Measurements from ENCODE around the gene CFH. TPM values are rescaled to one million over a fixed set of nuclear protein-coding genes. Genes with fewer than 3 reads are reported as not detected.

CFH gene
- total RNA-seq, 4 donors from 2014 or later = 164 to 268 (median 248) TPM

DNA sequence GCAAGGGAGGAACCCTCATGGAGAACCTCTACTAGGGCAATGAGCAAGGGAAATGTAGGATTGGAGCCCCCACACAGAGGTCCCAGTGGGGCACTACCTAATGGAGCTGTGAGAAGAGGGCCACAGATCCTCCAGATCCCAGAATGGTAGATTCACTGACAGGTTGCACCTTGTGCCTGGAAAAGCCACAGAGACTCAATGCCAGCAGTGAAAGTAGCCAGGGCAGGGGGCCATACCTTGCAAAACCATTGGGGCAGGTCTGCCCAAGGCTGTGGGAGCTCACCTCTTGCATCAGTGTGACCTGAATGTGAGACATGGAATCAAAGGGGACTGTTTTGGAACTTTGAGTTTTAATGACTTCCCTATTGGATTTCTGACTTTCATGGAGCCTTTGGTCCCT is 17.9 kb downstream of the CFH start:
- H3K4me3 ChIP-seq = no peak overlapping the region
- peaks cover 0 to 17% (median 0%) of the 10 kb centered on the region in 3 donors for H3K36me3 ChIP-seq
- H3K27ac ChIP-seq = no peak overlapping the region
- DNase-seq (ENCODE audit: low spot score in 2 of 2) = no peak
- no peaks in the 10 kb centered on the region for H3K27me3 ChIP-seq
- peaks cover 0 to 17% (median 3%) of the 10 kb centered on the region in 4 donors for H3K9me3 ChIP-seq
- TF ChIP-seq, protein P1, sequence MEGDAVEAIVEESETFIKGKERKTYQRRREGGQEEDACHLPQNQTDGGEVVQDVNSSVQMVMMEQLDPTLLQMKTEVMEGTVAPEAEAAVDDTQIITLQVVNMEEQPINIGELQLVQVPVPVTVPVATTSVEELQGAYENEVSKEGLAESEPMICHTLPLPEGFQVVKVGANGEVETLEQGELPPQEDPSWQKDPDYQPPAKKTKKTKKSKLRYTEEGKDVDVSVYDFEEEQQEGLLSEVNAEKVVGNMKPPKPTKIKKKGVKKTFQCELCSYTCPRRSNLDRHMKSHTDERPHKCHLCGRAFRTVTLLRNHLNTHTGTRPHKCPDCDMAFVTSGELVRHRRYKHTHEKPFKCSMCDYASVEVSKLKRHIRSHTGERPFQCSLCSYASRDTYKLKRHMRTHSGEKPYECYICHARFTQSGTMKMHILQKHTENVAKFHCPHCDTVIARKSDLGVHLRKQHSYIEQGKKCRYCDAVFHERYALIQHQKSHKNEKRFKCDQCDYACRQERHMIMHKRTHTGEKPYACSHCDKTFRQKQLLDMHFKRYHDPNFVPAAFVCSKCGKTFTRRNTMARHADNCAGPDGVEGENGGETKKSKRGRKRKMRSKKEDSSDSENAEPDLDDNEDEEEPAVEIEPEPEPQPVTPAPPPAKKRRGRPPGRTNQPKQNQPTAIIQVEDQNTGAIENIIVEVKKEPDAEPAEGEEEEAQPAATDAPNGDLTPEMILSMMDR (IDR thresholded peaks at IDR 0.05) = no peak
- TF ChIP-seq EP300 (IDR thresholded peaks at IDR 0.05) (no peak), POLR2A (IDR thresholded peaks at IDR 0.05) (no peak)
- no peaks in the 10 kb centered on the region for H3K4me1 ChIP-seq

DNA sequence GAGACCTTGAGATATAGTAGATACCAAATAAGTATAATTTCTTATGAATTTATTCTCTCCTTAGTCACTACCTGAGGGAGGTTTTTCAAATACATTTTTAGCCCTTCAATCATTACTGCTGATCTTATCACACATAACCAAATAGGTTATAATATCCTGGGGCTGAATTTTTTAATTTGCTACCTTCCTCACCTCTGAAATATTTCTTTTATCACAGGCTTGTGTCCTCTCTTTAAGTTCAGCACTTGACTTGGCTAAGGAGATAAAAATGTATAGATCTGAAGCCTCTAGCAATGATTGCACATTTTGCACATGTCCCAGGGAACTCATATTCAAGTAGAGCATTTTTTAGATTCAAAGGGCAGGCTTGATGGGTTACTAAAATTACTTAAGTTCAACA is 23.1 kb downstream of the CFH start:
- TF ChIP-seq POLR2A (IDR thresholded peaks at IDR 0.05) (no peak), EP300 (IDR thresholded peaks at IDR 0.05) (no peak)
- TF ChIP-seq, protein P1 (IDR thresholded peaks at IDR 0.05) = no peak
- Histone ChIP-seq H3K36me3 (peaks cover 0 to 18% (median 0%) of the 10 kb centered on the region in 3 donors), H3K27ac (no peak overlapping the region), H3K4me3 (no peak overlapping the region), H3K9me3 (no peaks in the 10 kb centered on the region), H3K27me3 (no peaks in the 10 kb centered on the region), H3K4me1 (no peaks in the 10 kb centered on the region)
- no peak for DNase-seq (ENCODE audit: low spot score in 2 of 2)

DNA sequence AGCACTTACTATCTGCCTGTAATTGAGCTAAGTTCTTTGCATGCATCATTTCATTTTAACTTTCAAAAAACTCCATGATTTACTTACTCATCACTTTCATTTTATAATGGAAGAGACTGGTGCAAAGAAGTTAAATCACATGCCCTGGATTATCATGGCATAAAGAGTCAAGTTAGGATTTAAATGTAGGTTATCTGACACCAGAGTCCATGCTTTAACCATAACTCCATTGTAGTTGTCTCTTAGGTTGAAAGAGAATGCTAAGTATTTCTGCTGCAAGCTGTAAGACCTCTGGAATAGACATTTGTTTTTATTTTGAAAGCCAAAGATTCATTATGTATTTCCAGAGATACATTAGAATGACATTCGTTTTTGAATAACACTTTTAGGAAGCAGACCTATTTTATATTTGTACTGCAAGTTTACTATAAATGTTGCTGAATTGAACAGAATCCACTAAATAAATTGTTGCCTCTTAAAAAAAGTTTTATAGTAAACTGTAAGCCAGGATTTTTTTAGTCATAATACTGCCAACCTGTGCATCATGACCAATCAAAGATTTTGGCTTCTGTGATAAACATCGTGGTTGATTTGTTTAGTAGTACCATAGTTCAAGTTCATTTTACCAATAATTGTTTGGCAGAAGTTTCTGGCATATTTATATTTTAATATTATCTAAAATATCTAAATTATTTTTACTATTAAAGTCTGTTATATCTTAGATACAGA is 26.1 kb downstream of the CFH start:
- DNase-seq (ENCODE audit: low spot score in 2 of 2) = no peak

DNA sequence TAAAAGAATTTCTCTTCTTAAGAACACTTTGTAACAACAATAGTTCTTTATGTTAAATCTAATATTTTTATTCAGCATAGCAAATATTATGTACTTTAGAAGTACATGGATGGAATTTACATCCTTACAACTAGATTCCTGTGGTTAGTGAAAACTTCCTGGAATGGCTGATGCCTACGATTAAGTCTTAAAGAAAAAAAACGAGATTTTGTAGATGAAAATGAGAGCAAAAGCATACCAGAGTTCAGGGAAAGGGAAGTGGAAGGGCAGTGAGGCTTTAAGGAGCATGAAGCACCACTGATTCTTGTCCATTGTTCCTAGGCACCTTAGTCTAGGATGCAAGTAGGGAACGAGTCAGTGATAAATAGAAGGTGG is 26.7 kb downstream of the CFH start:
- no peak for DNase-seq (ENCODE audit: low spot score in 2 of 2)
- H3K9me3 ChIP-seq = no peaks in the 10 kb centered on the region
- no peaks in the 10 kb centered on the region for H3K4me1 ChIP-seq
- no peaks in the 10 kb centered on the region for H3K27me3 ChIP-seq
- peaks cover 0 to 19% (median 0%) of the 10 kb centered on the region in 3 donors for H3K36me3 ChIP-seq
- H3K27ac ChIP-seq = no peak overlapping the region
- no peak overlapping the region for H3K4me3 ChIP-seq
- 55 to 65% methylated on average over 3 of the region's 3 CpGs for WGBS, 2 donors
- TF ChIP-seq EP300 (IDR thresholded peaks at IDR 0.05) (no peak), POLR2A (IDR thresholded peaks at IDR 0.05) (no peak)
- TF ChIP-seq, protein P1 (IDR thresholded peaks at IDR 0.05) = no peak

More for the DNA sequence above, 26.1 kb downstream of the CFH start:
- no peaks in the 10 kb centered on the region for H3K9me3 ChIP-seq
- peaks cover 0 to 24% (median 0%) of the 10 kb centered on the region in 3 donors for H3K36me3 ChIP-seq
- no peaks in the 10 kb centered on the region for H3K4me1 ChIP-seq
- H3K27me3 ChIP-seq = no peaks in the 10 kb centered on the region
- no peak overlapping the region for H3K27ac ChIP-seq
- TF ChIP-seq EP300 (IDR thresholded peaks at IDR 0.05) (no peak), POLR2A (IDR thresholded peaks at IDR 0.05) (no peak)
- TF ChIP-seq, protein P1 (IDR thresholded peaks at IDR 0.05) = no peak
- H3K4me3 ChIP-seq = no peak overlapping the region
- WGBS, 2 donors = 68% methylated on average over 2 of the region's 2 CpGs

DNA sequence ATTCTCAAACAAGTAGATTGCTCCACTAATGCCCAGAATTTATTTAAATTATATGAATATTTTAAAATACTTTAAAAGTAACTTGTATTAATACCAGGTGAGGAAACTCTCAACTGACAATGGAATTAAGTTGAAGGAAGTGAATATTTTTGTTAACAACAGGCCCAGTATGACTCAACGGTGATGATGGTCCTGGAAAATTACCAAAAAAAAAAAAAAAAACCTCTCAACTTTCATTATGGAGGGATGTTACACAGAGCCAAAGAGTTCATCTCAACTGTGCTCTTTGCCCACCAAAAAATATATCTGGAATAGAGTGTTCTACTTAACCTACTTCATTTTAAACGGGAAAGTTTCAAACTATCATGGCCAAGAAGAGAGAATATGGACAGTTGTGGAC is 28.3 kb downstream of the CFH start:
- Histone ChIP-seq H3K4me1 (no peaks in the 10 kb centered on the region), H3K36me3 (peaks cover 0 to 11% (median 0%) of the 10 kb centered on the region in 3 donors), H3K27me3 (no peaks in the 10 kb centered on the region), H3K4me3 (no peak overlapping the region), H3K9me3 (no peaks in the 10 kb centered on the region), H3K27ac (no peak overlapping the region)
- DNase-seq (ENCODE audit: low spot score in 2 of 2) = no peak
- TF ChIP-seq, protein P1 (IDR thresholded peaks at IDR 0.05) = no peak
- TF ChIP-seq EP300 (IDR thresholded peaks at IDR 0.05) (no peak), POLR2A (IDR thresholded peaks at IDR 0.05) (no peak)
- 71 to 76% methylated on average over 2 of the region's 2 CpGs for WGBS, 2 donors
